Thyroid gland (tissue), 4 donors: ENCODE measurements around the gene UBIAD1. TPM values are rescaled to one million over a fixed set of nuclear protein-coding genes. Genes with fewer than 3 reads are reported as not detected.

ENCODE experiments used
- DNase-seq, 2 donors: peaks; one replicate each; pipeline ENCODE4 v3.0.0-alpha.2; 2019
- H3K27ac ChIP-seq, 3 donors: fragments of 200-600 bp; sonication (generic); 1 replicate in 2 of 3; 2 replicates in 1 of 3; pipeline ENCODE4 v1.5.1; 2016 to 2019; ENCODE audit warnings: mild to moderate bottlenecking in 1 of 3, moderate library complexity in 1 of 3
- H3K27me3 ChIP-seq: fragments of 200-600 bp; sonication (generic); one replicate; pipeline ENCODE4 v1.5.1; 2019
- H3K36me3 ChIP-seq, 2 donors: fragments of 200-600 bp; sonication (generic); one replicate each; pipeline ENCODE4 v1.5.1; 2016 to 2019
- H3K4me1 ChIP-seq, 2 donors: fragments of 200-600 bp; sonication (generic); one replicate each; pipeline ENCODE4 v1.5.1; 2017 to 2019
- H3K4me3 ChIP-seq, 3 donors: fragments of 200-600 bp; sonication (generic); replicated peaks in 1 of 3; 1 replicate in 2 of 3; 2 replicates in 1 of 3; pipeline ENCODE4 v1.5.1; 2016; ENCODE audit warnings: mild to moderate bottlenecking in 1 of 3
- H3K9me3 ChIP-seq: fragments of 200-600 bp; sonication (generic); one replicate; pipeline ENCODE4 v1.5.1; 2017
- CTCF ChIP-seq, 6 experiments: fragments of 200-600 bp in 3 of 6; fragments of 450-650 bp in 3 of 6; sonication (generic) in 3 of 6; IDR thresholded peaks; one replicate each; pipeline ENCODE4 v1.5.1; 2016 to 2019; ENCODE audit warnings: antibody characterized with exemption in 6 of 6, mild to moderate bottlenecking in 2 of 6, inconsistent platforms in 1 of 6, moderate library complexity in 1 of 6
- POLR2A ChIP-seq, 2 donors: fragments of 450-650 bp; IDR thresholded peaks; one replicate each; pipeline ENCODE4 v1.6.1; 2017; ENCODE audit warnings: antibody characterized with exemption in 2 of 2, mild to moderate bottlenecking in 2 of 2, moderate library complexity in 1 of 2
- WGBS, 2 donors: methylation state at CpG; one replicate each; pipeline ENCODE4 v1.1.5; 2017; 5-methylcytosine and 5-hydroxymethylcytosine counted together
- intact Hi-C: fragments of 100-400 bp; cut with DNase I; formaldehyde crosslinking; loops from one replicate; pipeline ENCODE4 v1.15.1; 2023
- total RNA-seq, 4 donors: library from RNA; depleted of rRNA; stranded (reverse); fragments of >200 nt; gene quantifications; one replicate each; pipeline ENCODE4 v1.2.3, GENCODE V29; 2016

The UBIAD1 gene
- total RNA-seq, 4 donors from 2014 or later, result 14.4 to 15.4 (median 15.1) TPM

GRCh38 chr1:11286735-11287410, 13.9 kb downstream of the UBIAD1 start:
- 73 to 82% methylated on average over 3 of the region's 3 CpGs for WGBS, 2 donors
- H3K36me3 ChIP-seq, result peaks cover 0 to 5% of the 10 kb centered on the region in 2 donors
- DNase-seq, result no peak
- TF ChIP-seq POLR2A (IDR thresholded peaks at IDR 0.05) (no peak), CTCF (IDR thresholded peaks at IDR 0.05) (no peak)
- H3K27ac ChIP-seq, result no peak overlapping the region
- no peaks in the 10 kb centered on the region for H3K9me3 ChIP-seq
- intact Hi-C loops, result no loop called here
- H3K4me3 ChIP-seq, result no peak overlapping the region
- H3K4me1 ChIP-seq, result peaks cover 3 to 4% of the 10 kb centered on the region in 2 donors
- no peaks in the 10 kb centered on the region for H3K27me3 ChIP-seq

GRCh38 chr1:11289064-11289463, 16.1 kb downstream of the UBIAD1 start:
- H3K9me3 ChIP-seq, result no peaks in the 10 kb centered on the region
- 94 to 95% methylated on average over 5 of the region's 5 CpGs for WGBS, 2 donors
- TF ChIP-seq CTCF (IDR thresholded peaks at IDR 0.05) (no peak), POLR2A (IDR thresholded peaks at IDR 0.05) (no peak)
- DNase-seq, result no peak
- H3K4me3 ChIP-seq, result no peak overlapping the region
- H3K36me3 ChIP-seq, result peaks cover 0 to 5% of the 10 kb centered on the region in 2 donors
- intact Hi-C loops, result no loop called here
- no peaks in the 10 kb centered on the region for H3K27me3 ChIP-seq
- peaks cover 0 to 3% of the 10 kb centered on the region in 2 donors for H3K4me1 ChIP-seq
- no peak overlapping the region for H3K27ac ChIP-seq

GRCh38 chr1:11291049-11291448, 18.1 kb downstream of the UBIAD1 start:
- intact Hi-C loops, result no loop called here
- Histone ChIP-seq H3K4me3 (no peak overlapping the region), H3K27me3 (no peaks in the 10 kb centered on the region), H3K27ac (no peak overlapping the region), H3K4me1 (no peaks in the 10 kb centered on the region), H3K36me3 (peaks cover 0 to 4% of the 10 kb centered on the region in 2 donors), H3K9me3 (no peaks in the 10 kb centered on the region)
- DNase-seq, result no peak
- WGBS, 2 donors, result 74 to 95% methylated on average over 2 of the region's 2 CpGs
- TF ChIP-seq POLR2A (IDR thresholded peaks at IDR 0.05) (no peak), CTCF (IDR thresholded peaks at IDR 0.05) (no peak)

GRCh38 chr1:11293856-11294255, 20.9 kb downstream of the UBIAD1 start:
- TF ChIP-seq POLR2A (IDR thresholded peaks at IDR 0.05), result no peak
- no peak for TF ChIP-seq CTCF (IDR thresholded peaks at IDR 0.05)
- Histone ChIP-seq H3K9me3 (no peaks in the 10 kb centered on the region), H3K36me3 (peaks cover 0 to 4% of the 10 kb centered on the region in 2 donors), H3K4me3 (no peak overlapping the region), H3K27me3 (no peaks in the 10 kb centered on the region), H3K27ac (no peak overlapping the region), H3K4me1 (no peaks in the 10 kb centered on the region)
- DNase-seq, result no peak
- intact Hi-C loops, result no loop called here
- 62 to 70% methylated on average over 6 of the region's 6 CpGs for WGBS, 2 donors

- DNase-seq, result no peak
- H3K36me3 ChIP-seq, result peaks cover 0 to 4% of the 10 kb centered on the region in 2 donors
- H3K4me3 ChIP-seq, result no peak overlapping the region
- 83 to 84% methylated on average over 8 of the region's 8 CpGs for WGBS, 2 donors
- H3K27me3 ChIP-seq, result no peaks in the 10 kb centered on the region
- no peak for TF ChIP-seq POLR2A (IDR thresholded peaks at IDR 0.05)
- no peak for TF ChIP-seq CTCF (IDR thresholded peaks at IDR 0.05)
- no peak overlapping the region for H3K27ac ChIP-seq
- H3K9me3 ChIP-seq, result no peaks in the 10 kb centered on the region
- intact Hi-C loops, result no loop called here
- H3K4me1 ChIP-seq, result no peaks in the 10 kb centered on the region
Measured at GRCh38 chr1:11294951-11295350, 22.0 kb downstream of the UBIAD1 start.
